HPDE6-E6E7 (cell line): ENCODE results near the gene ZSCAN1.
A peak's percentile ranks its signal among the peaks of the same experiment; 100 is the strongest.
"Not testable (repeated sequence)": the region's sequence is repeated elsewhere in the genome, so short reads cannot be mapped to it uniquely, and the experiment has no call there.

Source experiments
- DNase-seq: peaks from one replicate; pipeline ENCODE4 v3.0.0; 2011; ENCODE audit warnings: missing footprints; ENCODE audit errors: extremely low spot score

ZSCAN1 gene, protein sequence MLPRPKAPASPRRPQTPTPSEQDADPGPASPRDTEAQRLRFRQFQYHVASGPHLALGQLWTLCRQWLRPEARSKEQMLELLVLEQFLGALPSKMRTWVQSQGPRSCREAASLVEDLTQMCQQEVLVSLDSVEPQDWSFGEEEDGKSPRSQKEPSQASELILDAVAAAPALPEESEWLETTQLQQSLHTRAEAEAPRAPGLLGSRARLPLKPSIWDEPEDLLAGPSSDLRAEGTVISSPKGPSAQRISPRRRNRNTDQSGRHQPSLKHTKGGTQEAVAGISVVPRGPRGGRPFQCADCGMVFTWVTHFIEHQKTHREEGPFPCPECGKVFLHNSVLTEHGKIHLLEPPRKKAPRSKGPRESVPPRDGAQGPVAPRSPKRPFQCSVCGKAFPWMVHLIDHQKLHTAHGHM

DNA sequence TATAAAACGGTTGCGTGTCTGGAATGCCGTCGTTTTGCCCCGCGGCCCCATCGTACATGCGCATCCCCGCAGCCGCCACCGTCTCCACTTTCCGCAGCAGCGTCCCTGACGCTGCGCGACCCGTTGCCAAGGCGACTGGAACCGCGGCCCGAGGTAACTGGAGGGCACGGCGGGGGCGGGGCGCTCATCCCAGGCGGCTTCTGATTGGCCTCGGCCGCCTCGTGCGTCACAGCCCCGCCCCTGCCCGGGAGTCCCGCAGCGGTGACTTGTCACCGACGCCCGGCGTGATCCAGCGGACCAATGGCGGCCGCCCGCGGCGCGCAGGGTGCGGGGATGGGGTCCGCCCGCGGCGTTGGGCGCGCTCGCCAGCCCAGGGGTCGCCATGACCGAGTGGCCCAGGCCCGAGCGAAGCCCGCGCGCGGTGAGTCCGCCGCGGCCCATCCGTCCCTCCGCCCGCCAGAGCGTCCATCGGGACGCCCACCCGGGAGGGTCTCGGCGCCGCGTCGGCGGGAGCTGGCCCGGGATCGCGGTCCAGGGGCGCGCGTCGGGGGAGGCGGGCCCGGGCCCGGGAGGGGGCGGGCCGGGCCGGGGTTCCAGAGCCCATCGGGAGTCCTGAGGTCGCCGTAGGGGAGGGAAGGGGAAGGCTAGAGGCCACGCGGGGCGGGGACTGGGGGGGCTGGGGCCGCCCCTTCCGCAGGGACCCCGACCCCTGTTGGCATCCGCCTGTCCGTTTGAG is at the start of gene ZSCAN1:
Gene ZSCAN1 (plus strand): TSS at position 285 of the 736 bp plus-strand sequence. CDS start 3,812 bp downstream, outside the sequence.
- no peak for DNase-seq

DNA sequence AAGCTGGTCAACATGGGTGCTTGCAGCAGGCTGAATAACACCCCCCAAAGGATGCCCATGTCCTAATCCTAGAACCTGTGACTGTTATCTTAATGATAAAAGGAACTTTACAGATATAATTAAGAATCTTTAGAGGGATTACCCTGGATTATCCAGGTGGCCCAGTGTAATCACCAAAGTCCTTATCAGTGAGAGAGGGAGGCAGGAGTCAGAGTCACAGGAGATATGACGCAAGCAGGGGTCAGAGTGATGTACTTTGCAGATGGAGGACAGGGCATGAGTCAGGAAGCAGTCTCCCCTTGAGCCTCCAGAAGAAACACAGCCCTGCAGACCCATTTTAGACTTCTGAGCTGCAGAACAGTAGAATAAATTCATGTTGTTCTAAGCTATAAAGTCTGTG is 41.0 kb upstream of the ZSCAN1 start:
- DNase-seq = no peak

DNA sequence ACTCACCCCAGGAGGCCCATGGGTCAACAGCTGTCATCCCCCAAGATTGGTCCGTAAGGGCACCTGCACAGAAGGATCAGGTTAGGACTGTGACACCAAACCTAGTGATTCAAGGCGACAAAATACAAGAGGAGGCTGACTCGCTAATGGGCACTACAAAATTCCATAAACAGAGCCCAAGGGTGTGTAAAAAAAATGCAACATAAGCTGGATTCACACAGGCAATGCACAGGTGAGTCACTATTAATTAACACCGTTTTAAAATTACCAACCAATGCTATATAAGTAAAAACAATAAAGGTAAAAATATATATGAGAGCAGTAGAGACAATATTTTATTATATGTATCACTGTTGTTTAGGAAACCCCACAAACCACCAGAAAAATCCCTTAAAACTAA is 33.1 kb upstream of the ZSCAN1 start:
- no peak for DNase-seq

DNA sequence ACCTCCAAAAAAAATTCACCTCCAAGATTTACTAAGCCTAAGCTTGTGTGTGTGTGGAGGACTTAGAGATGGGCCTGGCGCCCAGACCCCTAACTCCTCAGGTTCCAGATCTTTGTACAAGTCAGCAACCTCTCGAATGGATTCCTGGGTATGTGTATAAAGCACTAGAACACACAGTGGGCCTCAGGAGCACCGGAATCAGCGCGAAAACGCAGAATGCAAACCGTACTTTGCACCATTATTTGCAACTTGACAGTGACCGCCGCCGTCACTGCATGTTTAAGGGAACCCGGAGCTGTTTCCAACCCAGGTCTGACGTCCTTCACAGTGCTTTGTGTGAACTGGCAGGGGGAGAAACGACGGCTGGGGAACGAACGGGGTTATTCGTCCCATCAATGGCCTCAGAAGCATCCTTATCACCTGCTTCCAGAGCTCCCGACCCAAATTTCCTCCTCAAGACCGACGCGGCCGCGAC is 31.9 kb upstream of the ZSCAN1 start:
- DNase-seq = no peak

DNA sequence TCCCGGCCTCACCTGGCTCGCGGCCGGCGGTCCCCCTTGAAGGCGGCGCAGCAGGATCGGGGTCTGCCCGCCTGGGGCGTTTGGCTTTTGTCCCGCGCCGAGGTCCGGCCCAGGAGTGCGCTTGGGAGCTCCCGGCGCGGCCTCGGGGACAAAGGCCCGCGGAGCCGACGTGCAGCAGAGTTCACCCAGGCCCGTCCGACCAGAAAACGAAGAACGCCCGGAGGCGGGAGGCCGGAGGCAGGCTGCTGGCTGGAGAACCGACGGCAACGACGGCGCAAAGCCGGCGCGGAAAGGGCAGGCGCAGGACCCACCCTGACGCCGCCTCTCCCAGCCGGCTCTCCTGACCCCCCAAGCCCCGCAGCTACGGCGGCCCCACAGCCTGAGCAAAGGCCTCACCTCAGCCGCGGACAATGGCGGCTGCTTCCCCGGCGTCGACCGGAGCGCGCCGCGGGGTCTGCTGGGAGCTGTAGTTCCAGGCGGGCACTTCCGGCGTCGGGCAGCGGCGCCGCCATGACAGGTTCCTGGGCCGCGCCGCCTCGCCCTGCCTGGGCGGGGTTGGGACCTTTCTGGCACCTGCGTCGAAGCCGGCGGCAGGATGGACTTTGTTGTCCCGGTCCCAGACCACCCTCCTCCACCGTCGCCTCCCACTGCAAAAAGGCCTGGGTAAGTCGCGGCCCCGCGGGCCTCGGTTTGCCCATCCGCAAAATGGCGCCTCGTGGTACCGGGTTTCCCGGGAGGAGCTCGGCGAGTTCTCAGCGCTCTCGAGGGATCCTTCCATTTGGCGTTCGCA is 31.2 kb upstream of the ZSCAN1 start, which contains the start of gene ZNF606:
Gene ZNF606 (minus strand): TSS at position 437 of the 790 bp plus-strand sequence. CDS start 1,501 bp downstream, outside the sequence.
- DNase-seq = peak; percentile 86

DNA sequence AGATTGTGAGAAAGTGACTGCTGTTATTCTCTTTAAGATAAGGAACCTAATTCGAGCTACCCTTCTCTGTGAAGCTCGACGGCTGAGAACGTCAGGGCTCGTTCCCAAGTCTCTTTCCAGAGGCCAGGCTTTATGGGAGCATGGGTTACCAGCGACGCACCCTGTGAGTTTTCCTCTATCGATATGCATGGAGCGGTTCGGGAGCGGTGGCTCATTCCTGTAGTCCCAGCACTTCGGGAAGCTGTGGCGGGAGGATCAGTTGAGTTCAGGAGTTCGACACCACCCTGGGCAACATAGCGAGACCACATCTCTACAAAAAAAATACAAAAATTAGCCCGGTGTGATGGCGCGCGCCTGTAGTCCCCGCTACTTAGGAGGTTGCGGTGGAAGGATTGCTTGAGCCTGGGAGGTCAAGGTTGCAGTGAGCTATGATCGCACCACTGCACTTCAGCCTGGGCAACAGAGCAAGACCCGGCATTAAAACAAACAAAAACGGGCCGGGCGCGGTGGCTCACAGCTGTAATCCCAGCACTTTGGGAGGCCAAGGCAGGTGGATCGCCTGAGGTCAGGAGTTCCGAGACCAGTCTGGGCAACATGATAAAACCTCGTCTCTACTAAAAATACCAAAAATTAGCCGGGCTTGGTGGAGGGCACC is 30.5 kb upstream of the ZSCAN1 start:
- no peak for DNase-seq

DNA sequence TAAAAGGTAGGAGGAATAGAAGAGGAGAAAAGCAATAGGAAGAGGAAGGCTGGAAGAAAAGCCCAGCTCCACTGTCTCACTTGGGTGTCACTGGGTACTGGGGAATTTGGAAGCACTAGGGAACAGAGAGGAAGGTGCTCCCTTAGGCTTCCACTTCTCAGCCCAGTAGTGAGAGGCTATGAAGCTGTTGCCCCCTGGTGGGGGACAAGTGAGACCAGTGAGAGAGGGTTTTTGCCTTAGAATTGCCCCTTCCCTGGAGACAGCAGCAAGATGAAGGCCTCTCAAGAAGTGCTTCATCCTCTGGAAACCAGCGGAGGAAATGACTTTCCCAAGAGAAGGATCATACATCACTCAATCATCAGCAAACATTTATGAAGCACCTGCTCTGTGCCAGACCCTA is 26.5 kb upstream of the ZSCAN1 start:
- no peak for DNase-seq

DNA sequence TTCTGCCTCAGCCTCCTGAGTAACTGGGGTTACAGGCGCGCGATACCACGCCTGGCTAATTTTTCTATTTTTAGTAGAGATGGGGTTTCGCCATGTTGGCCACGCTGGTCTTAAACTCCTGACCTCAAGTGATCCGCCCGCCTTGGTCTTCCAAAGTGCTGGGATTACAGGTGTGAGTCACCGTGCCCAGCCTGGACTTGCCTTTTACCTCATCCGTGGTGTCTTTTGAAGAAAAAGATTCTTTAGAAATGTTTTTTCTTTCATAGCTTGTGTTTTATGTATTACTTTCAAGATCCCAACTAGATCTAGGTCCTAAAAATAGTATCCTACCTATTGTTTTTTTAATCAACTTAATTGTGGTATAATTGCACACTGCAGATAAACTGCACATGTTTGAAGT is 24.9 kb upstream of the ZSCAN1 start:
- DNase-seq = not testable (repeated sequence)

DNA sequence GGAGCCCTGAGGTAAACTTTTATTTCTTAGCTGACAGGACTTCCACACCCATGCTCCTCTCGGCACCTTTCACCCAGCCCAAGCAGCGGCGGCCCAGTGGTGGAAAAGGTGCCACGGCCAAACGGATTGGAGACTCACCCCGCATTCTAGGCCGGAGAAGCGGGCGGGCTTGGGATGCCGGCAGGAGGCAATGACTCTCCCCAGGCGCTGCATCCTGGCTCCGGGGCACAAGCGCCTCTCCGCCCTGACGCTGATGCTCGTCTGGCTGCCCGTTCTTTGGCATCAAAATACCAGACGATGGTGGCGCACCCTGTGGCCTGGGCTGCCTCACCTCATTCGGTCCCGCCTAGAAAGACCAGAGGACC is 24.5 kb upstream of the ZSCAN1 start:
- DNase-seq = no peak

DNA sequence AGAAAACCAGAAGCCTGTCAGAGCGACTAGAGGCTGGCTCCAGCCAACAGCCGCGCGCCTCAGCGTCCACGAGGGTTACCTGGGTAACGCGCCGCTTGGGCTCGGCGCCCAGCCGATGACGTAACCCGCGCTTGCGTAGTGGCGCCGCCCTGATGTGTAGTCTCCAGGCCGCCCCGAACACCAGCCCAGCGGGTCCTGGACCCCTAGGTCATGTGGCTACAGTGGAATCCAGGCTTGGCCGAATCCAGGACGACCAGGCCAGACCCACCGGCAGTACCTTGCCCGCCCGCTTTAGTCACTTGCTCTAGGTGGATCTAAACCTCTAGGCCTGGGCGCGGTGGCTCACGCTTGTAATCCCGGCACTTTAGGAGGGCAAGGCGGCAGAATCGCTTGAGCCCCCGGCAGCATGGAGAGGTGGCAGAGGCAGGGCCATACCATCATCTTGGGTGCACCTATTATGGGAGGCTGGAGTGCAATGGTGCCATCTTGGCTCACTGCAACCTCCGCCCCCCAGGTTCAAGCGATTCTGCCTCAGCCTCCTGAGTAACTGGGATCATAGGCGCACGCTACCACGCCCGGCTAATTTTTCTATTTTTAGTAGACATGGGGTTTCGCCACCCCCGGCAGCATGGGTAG is 24.0 kb upstream of the ZSCAN1 start:
- peak; percentile 80 for DNase-seq

DNA sequence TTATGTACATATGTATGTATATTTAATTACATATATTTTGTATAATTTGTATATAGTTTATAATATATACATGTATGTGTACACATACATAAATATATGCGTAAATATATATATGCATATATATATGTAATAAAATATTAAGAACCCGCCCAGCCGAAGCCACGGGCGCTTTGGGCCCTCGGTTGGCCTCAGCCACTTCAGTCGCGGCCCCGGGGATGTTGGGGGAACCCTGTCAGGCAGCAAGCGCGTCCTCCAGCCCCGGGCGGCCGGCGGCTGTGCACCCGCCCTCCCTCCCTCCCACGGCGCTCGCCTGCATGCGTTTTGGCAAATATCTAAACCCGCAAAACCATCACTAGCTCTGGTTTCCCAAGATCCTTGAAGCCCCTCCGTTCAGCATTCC is 23.3 kb upstream of the ZSCAN1 start:
- no peak for DNase-seq

DNA sequence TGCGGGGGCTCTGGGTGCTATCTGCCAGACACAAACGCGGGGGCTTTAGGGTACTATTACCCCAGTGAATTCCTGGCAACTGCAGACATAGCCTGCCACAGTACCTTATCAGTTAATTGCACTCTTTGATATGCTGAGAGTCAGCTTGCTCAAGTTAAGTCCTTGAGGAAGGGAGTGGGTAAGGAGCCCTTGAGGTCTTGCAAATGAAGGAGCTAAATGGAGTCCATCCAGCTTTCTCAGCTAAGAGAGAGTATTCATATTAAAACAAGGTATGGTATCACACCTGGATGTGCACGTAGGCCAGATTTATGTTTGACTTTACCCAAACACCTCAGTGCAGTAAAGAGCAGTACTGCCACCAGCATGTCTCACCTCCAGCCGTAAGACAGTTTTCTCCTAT is 19.7 kb upstream of the ZSCAN1 start:
- no peak for DNase-seq

DNA sequence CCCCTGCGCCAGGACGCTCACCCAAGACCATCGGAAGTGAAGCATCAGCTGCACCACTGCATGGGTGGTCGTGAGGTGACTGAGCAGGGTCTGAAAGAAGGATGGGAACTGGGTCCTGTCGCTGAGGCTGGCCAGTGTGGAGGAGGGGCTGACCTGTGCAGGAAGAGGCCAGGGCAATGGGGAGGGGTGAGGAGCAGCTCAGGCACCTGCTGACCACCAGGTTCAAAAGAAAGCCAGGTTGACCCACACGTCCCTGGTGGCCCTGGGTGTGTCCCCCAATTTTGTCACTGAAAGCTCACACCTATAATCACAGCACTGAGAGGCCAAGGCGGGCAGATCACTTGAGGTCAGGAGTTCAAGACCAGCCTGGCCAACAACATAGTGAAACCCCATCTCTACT is 13.7 kb upstream of the ZSCAN1 start:
- DNase-seq = no peak

DNA sequence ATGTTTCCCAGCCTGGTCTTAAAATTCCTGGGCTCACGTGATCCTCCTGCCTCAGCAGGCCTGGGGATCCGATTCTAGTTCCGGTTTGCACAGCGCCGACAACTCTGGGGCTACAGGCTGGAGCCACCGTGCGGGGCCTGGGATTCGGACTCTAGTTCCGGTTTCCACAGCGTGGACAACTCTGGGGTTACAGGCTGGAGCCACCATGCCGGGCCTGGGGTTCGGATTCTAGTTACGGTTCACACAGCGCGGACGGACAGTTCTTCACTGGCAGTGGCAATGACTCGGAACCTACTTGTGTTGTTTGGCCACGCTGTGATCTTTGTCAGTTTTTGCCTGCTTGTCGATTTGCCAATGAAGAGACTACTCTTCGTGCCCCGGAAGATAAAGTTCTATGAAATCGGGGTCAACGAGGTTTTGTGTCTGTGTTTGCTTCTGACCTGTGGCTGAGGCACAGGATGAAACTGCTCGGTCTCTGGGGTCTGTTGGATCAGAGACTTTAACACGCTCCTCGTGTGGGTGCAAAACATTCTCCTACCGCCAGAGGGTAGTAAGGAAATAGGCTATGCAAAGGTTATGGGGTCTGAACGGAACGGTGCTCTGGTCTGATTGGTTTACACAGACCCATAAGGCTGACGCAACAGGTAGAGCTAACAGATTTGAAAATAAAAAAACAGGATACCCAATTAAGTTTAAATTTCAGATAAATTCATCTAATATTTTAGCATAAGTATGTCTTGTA is 12.1 kb upstream of the ZSCAN1 start:
- no peak for DNase-seq

DNA sequence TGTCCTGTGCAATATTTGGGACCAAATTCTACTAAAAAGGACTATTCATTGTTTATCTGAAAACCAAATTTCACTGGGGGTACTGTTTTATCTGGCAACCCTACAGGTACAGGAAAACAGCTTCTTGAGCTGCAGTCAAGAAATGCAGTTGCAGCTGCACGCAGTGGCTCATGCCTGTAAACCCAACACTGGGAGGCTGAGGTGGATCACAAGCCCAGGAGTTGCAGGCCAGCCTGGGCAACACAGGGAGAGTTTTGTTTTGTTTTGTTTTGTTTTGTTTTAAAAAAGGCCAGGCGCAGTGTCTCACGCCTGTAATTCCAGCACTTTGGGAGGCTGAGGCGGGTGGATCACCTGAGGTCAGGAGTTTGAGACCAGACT is 11.6 kb upstream of the ZSCAN1 start:
- DNase-seq = no peak

DNA sequence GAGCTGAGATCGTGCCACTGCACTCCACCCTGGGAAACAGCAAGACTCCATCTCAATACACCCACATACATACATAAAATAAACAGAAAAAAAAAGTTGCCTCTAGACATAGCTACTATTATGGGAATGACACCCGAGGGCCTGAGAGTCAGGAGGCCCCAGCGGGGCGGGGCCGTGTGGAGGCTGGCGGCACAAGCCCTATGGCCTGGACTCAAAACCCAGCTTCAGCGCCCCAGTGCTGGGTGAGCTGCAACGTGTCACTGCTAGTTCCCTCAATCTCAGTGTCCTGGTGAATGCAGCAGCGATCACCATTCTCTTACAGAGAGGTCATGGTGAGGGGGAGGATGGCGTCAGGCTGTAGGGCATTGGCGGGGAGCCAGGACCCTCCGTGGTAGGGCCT is 9.2 kb upstream of the ZSCAN1 start:
- DNase-seq = no peak

DNA sequence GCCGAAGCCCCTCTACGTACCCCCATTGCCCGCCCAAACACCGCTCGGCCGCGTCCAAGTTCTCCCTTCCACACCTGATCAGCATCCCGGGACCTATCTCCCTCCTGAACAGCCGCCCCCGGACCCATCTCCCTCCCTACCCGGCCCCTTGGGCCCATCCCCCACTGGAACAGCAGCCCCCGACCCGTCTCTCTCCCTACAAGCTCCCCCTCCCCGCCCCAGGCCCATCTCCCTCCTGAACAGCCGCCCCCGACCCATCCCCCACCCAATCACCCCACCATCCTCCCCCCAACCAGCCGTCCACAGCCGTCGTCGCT is 610 bp downstream of the ZSCAN1 start:
- DNase-seq = no peak

DNA sequence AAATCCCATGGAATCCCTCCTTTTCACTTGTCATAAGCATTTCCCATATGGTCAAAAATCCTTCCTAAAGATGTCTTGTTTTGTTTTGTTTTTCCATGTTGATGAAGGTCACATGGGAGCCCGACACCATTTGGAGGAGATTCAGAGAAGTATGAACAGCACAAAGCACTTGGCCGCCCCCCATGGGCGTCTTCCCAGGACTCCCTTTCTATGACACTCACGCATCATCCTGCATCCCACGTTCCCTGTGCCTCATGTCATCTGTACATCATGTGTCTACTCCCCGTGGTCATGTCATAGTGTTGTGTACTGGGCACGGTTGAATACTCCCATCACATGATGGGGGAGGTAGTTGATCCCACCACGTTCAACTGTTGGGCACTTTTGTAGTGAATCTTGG is 2.0 kb downstream of the ZSCAN1 start:
- DNase-seq = no peak

DNA sequence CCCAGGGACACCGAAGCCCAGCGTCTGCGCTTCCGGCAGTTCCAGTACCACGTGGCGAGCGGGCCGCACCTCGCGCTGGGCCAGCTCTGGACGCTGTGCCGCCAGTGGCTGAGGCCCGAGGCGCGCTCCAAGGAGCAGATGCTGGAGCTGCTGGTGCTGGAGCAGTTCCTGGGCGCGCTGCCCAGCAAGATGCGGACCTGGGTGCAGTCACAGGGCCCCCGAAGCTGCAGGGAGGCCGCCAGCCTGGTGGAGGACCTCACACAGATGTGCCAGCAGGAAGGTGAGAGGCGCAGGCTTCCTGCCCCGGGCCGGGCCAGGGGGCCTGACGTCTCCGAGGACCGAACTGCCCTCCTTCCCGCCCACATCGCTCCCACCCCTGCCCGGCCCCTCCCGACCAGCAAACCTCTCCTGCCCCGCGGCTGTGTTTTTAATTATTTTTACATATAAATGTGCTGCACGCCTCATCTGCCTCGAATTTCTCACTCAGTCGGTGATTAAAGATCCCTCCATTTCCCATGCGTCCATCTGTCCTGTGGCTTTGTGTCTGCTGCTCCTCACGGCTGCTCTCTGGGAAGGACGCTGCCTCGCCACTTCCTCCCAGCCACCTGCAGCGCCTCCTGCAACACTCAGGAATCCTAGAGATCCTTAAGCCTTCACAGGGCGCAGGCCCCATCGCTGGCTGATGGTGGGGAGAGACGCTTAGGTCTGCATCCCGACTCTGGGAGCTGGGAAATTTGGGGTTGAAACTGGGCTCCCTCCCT is 4.3 kb downstream of the ZSCAN1 start:
- DNase-seq = no peak

DNA sequence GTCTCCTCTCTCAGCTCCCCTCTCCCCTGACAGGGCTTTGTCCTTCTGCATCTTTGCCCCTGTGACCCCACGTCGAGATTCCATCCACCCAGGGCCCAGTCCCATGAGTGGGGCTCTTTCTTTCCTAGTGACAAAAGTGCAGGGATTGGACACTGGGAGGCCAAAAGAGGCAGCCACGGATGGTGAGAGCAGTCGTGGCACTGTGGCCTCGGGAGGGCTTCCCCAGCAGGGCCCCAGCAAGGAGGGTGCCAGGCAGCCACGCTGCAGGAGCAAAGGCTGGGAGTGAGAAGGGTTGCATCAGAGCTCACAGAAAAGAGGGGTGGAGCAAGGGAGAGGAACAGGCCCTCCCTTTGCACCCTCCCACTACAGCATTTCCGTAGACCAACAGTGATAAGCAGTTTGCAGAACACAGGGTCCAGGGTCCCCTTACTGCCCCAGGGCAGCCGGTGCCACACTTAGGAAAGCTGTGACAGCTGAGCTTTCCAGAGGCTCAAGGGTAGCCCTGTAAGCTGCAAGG is 4.9 kb downstream of the ZSCAN1 start:
- DNase-seq = no peak
